SK-N-MC (cell line): ENCODE measurements around the gene TFAP2E.

Source experiments
- EZH2 ChIP-seq: fragments of 200-600 bp; sonication (generic); IDR thresholded peaks from one replicate; pipeline ENCODE4 v1.6.1; 2017; ENCODE audit warnings: antibody characterized with exemption
- FOXP2 ChIP-seq: optimal IDR thresholded peaks from 2 replicates; pipeline ENCODE3; 2011; ENCODE audit warnings: mild to moderate bottlenecking, moderate library complexity; ENCODE audit not compliant: insufficient read depth; ENCODE audit errors: extremely low read length, control extremely low read depth
- POLR2AphosphoS5 ChIP-seq: IDR thresholded peaks from 2 replicates; pipeline ENCODE4 v1.6.1; 2012; ENCODE audit warnings: mild to moderate bottlenecking, low read depth, low read length, borderline replicate concordance

GRCh38 chr1:35564884-35565741 lies 8.0 kb upstream of the TFAP2E start:
- no peak for TF ChIP-seq POLR2AphosphoS5
- TF ChIP-seq EZH2 = no peak
- no peak for TF ChIP-seq FOXP2
